HCT116 (cell line): ENCODE data around the gene GPR32. TPM values are rescaled to one million over a fixed set of nuclear protein-coding genes. Genes with fewer than 3 reads are reported as not detected.
A peak's percentile ranks its signal among the peaks of the same experiment; 100 is the strongest.

ENCODE experiments used
- ATAC-seq: fragments of 200-7000 bp; cut with Tn5 transposase; 2 replicates; pipeline ENCODE4 v1.9.1; 2020; ENCODE audit warnings: mild to moderate bottlenecking, moderate library complexity
- BruUV-seq: library from RNA; stranded (reverse); fragments of 400-500 nt; replicated peaks from 2 replicates; lab custom pipeline; 2021; lab: Mats Ljungman, UMichigan
- CTCF ChIA-PET: fragments of 300-600 bp; sonication (Branson Sonifier 250); formaldehyde crosslinking; loops from one replicate; lab custom pipeline; 2021; ENCODE audit warnings: antibody characterized with exemption; lab: Charles Lee
- POLR2A ChIA-PET: fragments of 300-600, 350-600 bp; sonication (Branson Sonifier 250); formaldehyde crosslinking; loops from one replicate; lab custom pipeline; 2021; ENCODE audit warnings: antibody characterized with exemption; lab: Charles Lee
- RAD21 ChIA-PET, 2 experiments: fragments of 300-600 bp; sonication (Branson Sonifier 250); formaldehyde crosslinking; loops; one replicate each; lab custom pipeline; 2023; ENCODE audit warnings: low total read pairs in 2 of 2; ENCODE audit not compliant: uncharacterized antibody in 2 of 2, unreplicated experiment in 2 of 2, low non-redundant PET in 1 of 2; lab: Charles Lee
- DNase-seq: peaks from one replicate; pipeline ENCODE4 v3.0.0-alpha.2; 2010; ENCODE audit warnings: low read depth, low spot score
- H2AFZ ChIP-seq: fragments of 200-600 bp; shearing (Covaris generic), sonication (generic); 2 replicates; pipeline ENCODE4 v1.6.1; 2017; ENCODE audit warnings: low read depth, mixed run types, mixed read lengths, antibody characterized with exemption, low read length; ENCODE audit not compliant: poor library complexity, severe bottlenecking
- H3K27ac ChIP-seq: 2 replicates; pipeline ENCODE4 v1.5.1; 2012; ENCODE audit warnings: low read depth, low read length
- H3K27me3 ChIP-seq: fragments of 200-600 bp; sonication (generic); 2 replicates; pipeline ENCODE4 v1.6.1; 2016; ENCODE audit warnings: mixed run types, low read length, mixed read lengths; ENCODE audit not compliant: insufficient read depth
- H3K36me3 ChIP-seq, 2 experiments: fragments of 200-500 bp in 1 of 2; fragments of 200-600 bp in 1 of 2; sonication (Bioruptor generic) in 1 of 2; sonication (generic) in 1 of 2; 2 replicates each; pipeline versions ENCODE4 v1.5.1 to v1.6.1; 2014 to 2016; ENCODE audit warnings: low read length in 2 of 2, inconsistent platforms in 1 of 2, mixed read lengths in 1 of 2, mixed run types in 1 of 2; ENCODE audit not compliant: insufficient read depth in 2 of 2, control insufficient read depth in 1 of 2
- H3K4me1 ChIP-seq, 2 experiments: fragments of 200-600 bp in 1 of 2; sonication (generic) in 1 of 2; 2 replicates each; pipeline versions ENCODE4 v1.5.1 to v1.6.1; 2012 to 2017; ENCODE audit warnings: low read length in 2 of 2, inconsistent platforms in 1 of 2, mild to moderate bottlenecking in 1 of 2, mixed read lengths in 1 of 2, mixed run types in 1 of 2, moderate library complexity in 1 of 2; ENCODE audit not compliant: insufficient read depth in 2 of 2, control insufficient read depth in 1 of 2
- H3K4me2 ChIP-seq: fragments of 200-600 bp; sonication (generic); 2 replicates; pipeline ENCODE4 v1.6.1; 2017; ENCODE audit warnings: mixed run types, low read length, mixed read lengths
- H3K4me3 ChIP-seq, 2 experiments: fragments of 200-600 bp in 1 of 2; sonication (generic) in 1 of 2; replicated peaks in 1 of 2; 2 replicates each; pipeline ENCODE4 v1.5.1; 2011 to 2016; ENCODE audit warnings: low read length in 2 of 2, control low read depth in 1 of 2, low read depth in 1 of 2, mild to moderate bottlenecking in 1 of 2, mixed read lengths in 1 of 2, mixed run types in 1 of 2
- H3K79me2 ChIP-seq: fragments of 200-600 bp; sonication (generic); 2 replicates; pipeline ENCODE4 v1.6.1; 2017; ENCODE audit warnings: mild to moderate bottlenecking, mixed run types, low read length, moderate library complexity, mixed read lengths; ENCODE audit not compliant: insufficient read depth
- H3K9ac ChIP-seq: fragments of 200-600 bp; sonication (generic); 2 replicates; pipeline ENCODE4 v1.6.1; 2016; ENCODE audit warnings: low read length, mixed read lengths
- H3K9me2 ChIP-seq: fragments of 200-600 bp; sonication (generic), shearing (Covaris generic); 2 replicates; pipeline ENCODE4 v1.6.1; 2017; ENCODE audit warnings: mixed run types, mild to moderate bottlenecking, moderate library complexity; ENCODE audit not compliant: insufficient read depth
- H3K9me3 ChIP-seq, 2 experiments: fragments of 200-500 bp in 1 of 2; fragments of 200-600 bp in 1 of 2; sonication (Bioruptor generic) in 1 of 2; sonication (generic) in 1 of 2; 2 replicates each; pipeline ENCODE4 v1.6.1; 2014 to 2017; ENCODE audit warnings: low read length in 2 of 2, mixed read lengths in 2 of 2, inconsistent platforms in 1 of 2, low read depth in 1 of 2, mild to moderate bottlenecking in 1 of 2, mixed run types in 1 of 2, moderate library complexity in 1 of 2; ENCODE audit not compliant: control insufficient read depth in 1 of 2, insufficient read depth in 1 of 2
- H4K20me1 ChIP-seq: fragments of 200-600 bp; sonication (generic), shearing (Covaris generic); 2 replicates; pipeline ENCODE4 v1.6.1; 2017; ENCODE audit warnings: mixed run types, mild to moderate bottlenecking, moderate library complexity; ENCODE audit not compliant: insufficient read depth
- CEBPB ChIP-seq: IDR thresholded peaks from 2 replicates; pipeline ENCODE4 v1.6.1; 2012; ENCODE audit warnings: low read depth
- EGR1 ChIP-seq: IDR thresholded peaks from 2 replicates; pipeline ENCODE4 v1.6.1; 2012; ENCODE audit warnings: low read depth
- ELF1 ChIP-seq: IDR thresholded peaks from 2 replicates; pipeline ENCODE4 v1.6.1; 2012; ENCODE audit warnings: low read depth, borderline replicate concordance
- EZH2 ChIP-seq: fragments of 200-600 bp; sonication (generic); IDR thresholded peaks from 2 replicates; pipeline ENCODE4 v1.6.1; 2017; ENCODE audit warnings: antibody characterized with exemption, mixed run types
- EZH2phosphoT487 ChIP-seq: fragments of 200-600 bp; IDR thresholded peaks from 2 replicates; pipeline ENCODE4 v1.6.1; 2018; ENCODE audit warnings: antibody characterized with exemption, borderline replicate concordance
- FOSL1 ChIP-seq: IDR thresholded peaks from 2 replicates; pipeline ENCODE4 v1.6.1; 2012; ENCODE audit warnings: low read depth
- JUND ChIP-seq: IDR thresholded peaks from 2 replicates; pipeline ENCODE4 v1.6.1; 2012
- POLR2A ChIP-seq: IDR thresholded peaks from 2 replicates; pipeline ENCODE4 v1.7.0; 2011; ENCODE audit warnings: borderline replicate concordance; ENCODE audit not compliant: insufficient read depth, insufficient read length; ENCODE audit errors: extremely low read depth
- POLR2AphosphoS5 ChIP-seq: IDR thresholded peaks from 2 replicates; pipeline ENCODE4 v1.6.1; 2011; ENCODE audit warnings: mild to moderate bottlenecking, low read depth, low read length, moderate library complexity
- RAD21 ChIP-seq: IDR thresholded peaks from 2 replicates; pipeline ENCODE4 v1.6.1; 2012; ENCODE audit warnings: low read depth, mild to moderate bottlenecking
- SP1 ChIP-seq: IDR thresholded peaks from 2 replicates; pipeline ENCODE4 v1.6.1; 2012; ENCODE audit warnings: low read depth
- SRF ChIP-seq: IDR thresholded peaks from 2 replicates; pipeline ENCODE4 v1.6.1; 2012; ENCODE audit warnings: low read depth
- TCF7L2 ChIP-seq: IDR thresholded peaks from 2 replicates; pipeline ENCODE4 v1.7.0; 2011; ENCODE audit warnings: borderline replicate concordance, inconsistent platforms; ENCODE audit not compliant: insufficient read depth, insufficient read length; ENCODE audit errors: extremely low read depth
- YY1 ChIP-seq: IDR thresholded peaks from 2 replicates; pipeline ENCODE4 v1.6.1; 2011; ENCODE audit warnings: low read length, low read depth, moderate library complexity, mild to moderate bottlenecking; ENCODE audit not compliant: insufficient replicate concordance; ENCODE audit errors: extremely low read depth
- ZFX ChIP-seq: fragments of 450-650 bp; IDR thresholded peaks from 2 replicates; pipeline ENCODE4 v1.6.1; 2017
- ZNF274 ChIP-seq: fragments of 200-500 bp; sonication (Bioruptor generic); IDR thresholded peaks from 2 replicates; pipeline ENCODE4 v1.6.1; 2014; ENCODE audit warnings: mild to moderate bottlenecking, low read depth, low read length, inconsistent platforms
- intact Hi-C: fragments of 100-400 bp; cut with micrococcal nuclease; formaldehyde crosslinking; loops from 2 replicates; pipeline ENCODE4 v1.10.0; 2022
- total RNA-seq: library from RNA; stranded (reverse); gene quantifications from one replicate; pipeline ENCODE4 v1.2.1, GENCODE V29; 2021; ENCODE audit not compliant: unreplicated experiment
- TF ChIP-seq, protein P1 (sequence below): IDR thresholded peaks from 2 replicates; pipeline ENCODE4 v1.6.1; 2012
- TF ChIP-seq, protein P2 (sequence below), 3 experiments: fragments of 200-600 bp in 1 of 3; sonication (generic) in 1 of 3; IDR thresholded peaks in 2 of 3; conservative IDR thresholded peaks in 1 of 3; 2 replicates each; pipeline ENCODE4 v1.5.1; 2012 to 2017; ENCODE audit warnings: low read depth in 2 of 3, low read length in 2 of 3, antibody characterized with exemption in 1 of 3, borderline replicate concordance in 1 of 3, control low read depth in 1 of 3, mild to moderate bottlenecking in 1 of 3, mixed read lengths in 1 of 3, mixed run types in 1 of 3, moderate library complexity in 1 of 3; ENCODE audit not compliant: insufficient read depth in 1 of 3

GPR32 gene
- total RNA-seq, 1 experiment from 2014 or later = not detected

DNA sequence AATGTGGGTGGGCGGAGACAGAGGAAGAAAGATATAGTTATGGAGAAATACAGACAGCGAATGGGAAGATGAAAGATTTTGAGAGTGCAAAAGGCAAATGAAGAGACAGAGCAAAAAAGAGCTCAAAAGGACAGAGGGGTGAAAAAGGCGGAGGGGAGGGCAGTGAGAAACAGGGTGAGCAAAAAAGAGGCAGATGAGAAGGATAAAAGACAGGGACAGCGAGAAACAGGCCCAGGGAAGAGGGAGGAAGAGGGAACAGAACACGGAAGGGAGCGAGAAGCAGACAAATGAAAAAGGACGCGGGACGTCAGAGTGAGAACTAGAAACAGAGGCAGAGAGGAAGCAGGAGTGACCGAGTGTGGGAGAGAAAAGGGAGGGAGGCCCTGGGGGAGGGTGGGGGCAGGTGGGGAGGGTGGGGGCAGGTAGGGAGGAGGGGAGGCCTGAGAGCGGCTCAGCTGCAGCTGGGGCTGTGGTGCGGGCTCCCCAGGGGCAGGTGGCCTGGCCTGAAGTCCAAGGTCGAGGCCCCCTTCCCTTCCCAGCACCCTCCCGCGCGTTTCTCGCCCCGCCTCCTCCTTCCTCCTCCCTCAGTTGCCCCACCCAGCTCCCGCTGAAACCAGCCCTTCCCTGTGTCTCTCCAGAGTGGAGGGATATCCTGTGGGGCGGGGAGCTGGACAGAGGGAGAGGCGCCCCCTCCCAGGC lies 50.4 kb downstream of the GPR32 start:
- no TSS peak for BruUV-seq
- no peaks in the 10 kb centered on the region for H3K9me2 ChIP-seq
- H3K36me3 ChIP-seq = no peaks in the 10 kb centered on the region
- POLR2A ChIA-PET = interaction anchor here (0.6 to 1.8 kb wide), 2 partner anchors 16 to 177 kb away, joined by 4 to 12 read pairs; no protein-coding TSS in a partner anchor
- DNase-seq (no peak), ATAC-seq (peak; percentile 37; the same call in 1 of the 2 replicates)
- TF ChIP-seq FOSL1 = no peak
- TF ChIP-seq JUND = no peak
- no peak for TF ChIP-seq ELF1
- no peak for TF ChIP-seq ZFX
- no peaks in the 10 kb centered on the region for H3K79me2 ChIP-seq
- H3K4me3 ChIP-seq = peak overlapping the region in 1 of 2 experiments; percentile 37; a peak in 2 of 4 replicates
- H3K27me3 ChIP-seq = no peaks in the 10 kb centered on the region
- H3K4me2 ChIP-seq = peak overlapping the region; percentile 76
- H3K9ac ChIP-seq = peak overlapping the region; percentile 30; the same call in 1 of the 2 replicates
- H4K20me1 ChIP-seq = no peaks in the 10 kb centered on the region
- intact Hi-C loops = no loop called here
- peaks cover 24 to 52% of the 10 kb centered on the region in 2 experiments for H3K4me1 ChIP-seq
- H2AFZ ChIP-seq = peak overlapping the region; percentile 92
- CTCF ChIA-PET = no interaction called here
- RAD21 ChIA-PET = interaction anchor here in 1 of 2 experiments (0.5 kb wide), 1 partner anchor 115 kb away, joined by 3 read pairs; no protein-coding TSS in a partner anchor
- no peak overlapping the region; the same call in 1 of the 2 replicates for H3K27ac ChIP-seq
- no peaks in the 10 kb centered on the region; a peak in 1 of 4 replicates for H3K9me3 ChIP-seq

DNA sequence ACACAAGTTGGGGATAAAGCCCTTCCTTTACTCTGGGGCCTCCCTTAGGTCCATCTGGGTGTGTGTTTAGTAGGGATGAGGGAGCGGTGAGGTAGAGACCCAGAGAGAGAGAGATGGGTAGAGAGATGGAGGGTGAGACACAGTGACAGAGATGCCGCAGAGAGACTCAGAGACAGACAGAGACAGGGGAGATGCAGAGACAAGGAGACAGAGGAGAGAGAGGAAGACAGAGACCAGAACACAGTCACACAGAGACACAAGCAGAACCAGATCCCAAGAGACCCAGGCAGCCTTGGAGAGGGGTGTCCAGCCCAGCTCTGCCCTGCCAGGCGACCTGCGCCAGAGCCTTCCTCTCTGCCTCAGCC lies 51.0 kb downstream of the GPR32 start:
- peak overlapping the region; percentile 92 for H2AFZ ChIP-seq
- no TSS peak for BruUV-seq
- H4K20me1 ChIP-seq = no peaks in the 10 kb centered on the region
- intact Hi-C loops = no loop called here
- H3K9me3 ChIP-seq = no peaks in the 10 kb centered on the region
- H3K9ac ChIP-seq = peak overlapping the region; percentile 30; the same call in 1 of the 2 replicates
- ChIA-PET POLR2A (interaction anchor here (1.8 kb wide), 1 partner anchor 17 kb away, joined by 12 read pairs; no protein-coding TSS in a partner anchor), RAD21 (no interaction called here), CTCF (no interaction called here)
- peaks cover 24 to 52% of the 10 kb centered on the region in 2 experiments for H3K4me1 ChIP-seq
- H3K4me3 ChIP-seq = peak overlapping the region in 1 of 2 experiments; percentile 25; a peak in 1 of 4 replicates
- no peaks in the 10 kb centered on the region for H3K79me2 ChIP-seq
- no peaks in the 10 kb centered on the region for H3K27me3 ChIP-seq
- no peaks in the 10 kb centered on the region for H3K36me3 ChIP-seq
- ATAC-seq (no peak), DNase-seq (no peak)
- H3K4me2 ChIP-seq = peak overlapping the region; percentile 76
- H3K27ac ChIP-seq = no peak overlapping the region; the same call in 1 of the 2 replicates
- no peaks in the 10 kb centered on the region for H3K9me2 ChIP-seq
- TF ChIP-seq EGR1 = no peak
- TF ChIP-seq TCF7L2 = no peak
- no peak for TF ChIP-seq EZH2
- no peak for TF ChIP-seq EZH2phosphoT487
- no peak for TF ChIP-seq CEBPB
- TF ChIP-seq ELF1 = no peak
- TF ChIP-seq ZNF274 = no peak
- no peak for TF ChIP-seq POLR2A
- no peak for TF ChIP-seq RAD21
- no peak for TF ChIP-seq JUND
- no peak for TF ChIP-seq POLR2AphosphoS5
- TF ChIP-seq FOSL1 = no peak
- TF ChIP-seq SP1 = no peak
- TF ChIP-seq, protein P1, sequence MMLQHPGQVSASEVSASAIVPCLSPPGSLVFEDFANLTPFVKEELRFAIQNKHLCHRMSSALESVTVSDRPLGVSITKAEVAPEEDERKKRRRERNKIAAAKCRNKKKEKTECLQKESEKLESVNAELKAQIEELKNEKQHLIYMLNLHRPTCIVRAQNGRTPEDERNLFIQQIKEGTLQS = no peak
- TF ChIP-seq, protein P2, sequence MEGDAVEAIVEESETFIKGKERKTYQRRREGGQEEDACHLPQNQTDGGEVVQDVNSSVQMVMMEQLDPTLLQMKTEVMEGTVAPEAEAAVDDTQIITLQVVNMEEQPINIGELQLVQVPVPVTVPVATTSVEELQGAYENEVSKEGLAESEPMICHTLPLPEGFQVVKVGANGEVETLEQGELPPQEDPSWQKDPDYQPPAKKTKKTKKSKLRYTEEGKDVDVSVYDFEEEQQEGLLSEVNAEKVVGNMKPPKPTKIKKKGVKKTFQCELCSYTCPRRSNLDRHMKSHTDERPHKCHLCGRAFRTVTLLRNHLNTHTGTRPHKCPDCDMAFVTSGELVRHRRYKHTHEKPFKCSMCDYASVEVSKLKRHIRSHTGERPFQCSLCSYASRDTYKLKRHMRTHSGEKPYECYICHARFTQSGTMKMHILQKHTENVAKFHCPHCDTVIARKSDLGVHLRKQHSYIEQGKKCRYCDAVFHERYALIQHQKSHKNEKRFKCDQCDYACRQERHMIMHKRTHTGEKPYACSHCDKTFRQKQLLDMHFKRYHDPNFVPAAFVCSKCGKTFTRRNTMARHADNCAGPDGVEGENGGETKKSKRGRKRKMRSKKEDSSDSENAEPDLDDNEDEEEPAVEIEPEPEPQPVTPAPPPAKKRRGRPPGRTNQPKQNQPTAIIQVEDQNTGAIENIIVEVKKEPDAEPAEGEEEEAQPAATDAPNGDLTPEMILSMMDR (IDR thresholded peaks at IDR 0.05 in 2 of 3, conservative IDR thresholded peaks at IDR 0.05 in 1 of 3; ENCODE audit: borderline replicate concordance in 1 of 3, insufficient read depth in 1 of 3, low read depth in 2 of 3, low read length in 2 of 3) = no peak
- no peak for TF ChIP-seq YY1
- no peak for TF ChIP-seq SRF
